Mesendoderm (in vitro differentiated cells): ENCODE data around the gene DENND1A. TPM values are rescaled to one million over a fixed set of nuclear protein-coding genes. Genes with fewer than 3 reads are reported as not detected.

Experiments
- DNase-seq: peaks from one replicate; pipeline ENCODE4 v3.0.0; 2013
- H2AK5ac ChIP-seq: 2 replicates; pipeline ENCODE4 v1.6.1; 2013; ENCODE audit warnings: low read length, inconsistent platforms
- H2BK120ac ChIP-seq: 2 replicates; pipeline ENCODE4 v1.6.1; 2013; ENCODE audit warnings: low read depth, mild to moderate bottlenecking, low read length, moderate library complexity, mixed read lengths
- H2BK15ac ChIP-seq: replicated peaks from 2 replicates; pipeline ENCODE4 v1.6.1; 2013; ENCODE audit warnings: low read depth, mild to moderate bottlenecking, moderate library complexity
- H2BK5ac ChIP-seq: 2 replicates; pipeline ENCODE4 v1.6.1; 2013; ENCODE audit warnings: low read length, inconsistent platforms
- H3K18ac ChIP-seq: 2 replicates; pipeline ENCODE4 v1.6.1; 2013; ENCODE audit warnings: mild to moderate bottlenecking, low read length, mixed read lengths
- H3K23ac ChIP-seq: one replicate; pipeline ENCODE4 v1.6.1; 2013; ENCODE audit warnings: low read length
- H3K27ac ChIP-seq: 2 replicates; pipeline ENCODE4 v1.5.1; 2013; ENCODE audit warnings: low read depth, mild to moderate bottlenecking, inconsistent platforms, low read length, moderate library complexity
- H3K27me3 ChIP-seq: 2 replicates; pipeline ENCODE4 v1.6.1; 2013; ENCODE audit warnings: low read length, control low read depth, mild to moderate bottlenecking, inconsistent platforms; ENCODE audit not compliant: insufficient read depth, poor library complexity
- H3K36me3 ChIP-seq: 2 replicates; pipeline ENCODE4 v1.6.1; 2013; ENCODE audit warnings: low read length, inconsistent platforms; ENCODE audit not compliant: control insufficient read depth, insufficient read depth
- H3K4ac ChIP-seq: one replicate; pipeline ENCODE4 v1.6.1; 2013; ENCODE audit warnings: low read depth, mild to moderate bottlenecking, low read length, moderate library complexity
- H3K4me1 ChIP-seq: 2 replicates; pipeline ENCODE4 v1.6.1; 2013; ENCODE audit warnings: low read depth, low read length, inconsistent platforms; ENCODE audit not compliant: control insufficient read depth
- H3K4me2 ChIP-seq: 2 replicates; pipeline ENCODE4 v1.6.1; 2013; ENCODE audit warnings: low read length
- H3K4me3 ChIP-seq: 2 replicates; pipeline ENCODE4 v1.5.1; 2013; ENCODE audit warnings: mild to moderate bottlenecking, low read length
- H3K56ac ChIP-seq: one replicate; pipeline ENCODE4 v1.6.1; 2013; ENCODE audit warnings: low read length
- H3K79me1 ChIP-seq: 2 replicates; pipeline ENCODE4 v1.6.1; 2013; ENCODE audit warnings: low read length, inconsistent platforms
- H3K79me2 ChIP-seq: 2 replicates; pipeline ENCODE4 v1.6.1; 2013; ENCODE audit warnings: mild to moderate bottlenecking, low read length; ENCODE audit not compliant: control insufficient read depth, insufficient read depth
- H3K9ac ChIP-seq: 2 replicates; pipeline ENCODE4 v1.6.1; 2013; ENCODE audit warnings: low read length, inconsistent platforms
- H4K5ac ChIP-seq: one replicate; pipeline ENCODE4 v1.6.1; 2013; ENCODE audit warnings: low read length
- H4K8ac ChIP-seq: one replicate; pipeline ENCODE4 v1.6.1; 2013; ENCODE audit warnings: low read depth, mild to moderate bottlenecking, control low read depth, low read length, moderate library complexity
- WGBS: extraction: QIAGEN DNeasy Blood & Tissue Kit; methylation state at CpG from one replicate; pipeline ENCODE4 v1.1.7; 2013; ENCODE audit warnings: low lambda C conversion rate, missing lambda C conversion rate; ENCODE audit not compliant: insufficient coverage; ENCODE audit errors: extremely low coverage; 5-methylcytosine and 5-hydroxymethylcytosine counted together
- small RNA-seq: library from polyadenylated mRNA; stranded (forward); fragments of <200 nt; extraction: miRNeasy Mini kit (QIAGEN cat#:217004); gene quantifications from one replicate; pipeline ENCODE3, GENCODE V24; 2013; ENCODE audit not compliant: insufficient read depth

The DENND1A gene

DNA sequence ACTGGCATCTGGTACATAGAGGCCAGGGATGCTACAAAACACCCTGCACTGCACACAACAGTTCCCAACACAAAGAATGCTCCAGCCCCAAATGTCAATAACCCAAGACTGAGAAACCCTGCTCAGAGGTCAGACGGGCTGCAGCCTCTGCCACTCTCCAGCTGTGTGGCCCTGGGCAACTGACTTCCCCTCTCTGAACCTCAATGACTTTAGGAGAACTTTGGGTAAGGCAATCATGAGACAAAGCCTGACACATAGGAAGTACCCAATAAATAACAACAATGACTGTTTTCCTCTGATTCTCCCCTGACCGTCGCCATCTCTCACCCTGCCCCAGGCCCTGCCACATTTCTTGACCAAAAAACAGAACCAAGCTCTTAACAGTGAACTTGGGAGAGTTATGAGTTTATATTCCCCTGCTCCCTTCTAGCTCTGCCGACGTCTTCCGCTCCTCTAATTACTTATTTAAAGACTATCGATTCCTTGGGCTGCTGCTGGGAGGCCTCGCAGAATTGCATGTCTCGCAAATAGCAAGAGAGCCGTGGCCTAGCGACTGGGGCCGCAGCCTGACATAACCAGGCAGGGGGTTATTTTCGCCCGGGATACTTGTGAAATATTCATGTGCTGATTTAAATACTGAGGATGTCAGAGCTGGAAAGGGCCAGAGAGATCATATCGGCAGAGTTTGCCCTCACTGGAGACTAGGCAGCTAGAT, 598.4 kb downstream of the DENND1A start:
- Histone ChIP-seq H2BK5ac (peak overlapping the region; percentile 44), H3K23ac (no peak overlapping the region), H3K27ac (no peak overlapping the region), H2BK120ac (no peak overlapping the region), H3K4me3 (no peak overlapping the region), H3K4ac (no peak overlapping the region), H4K8ac (no peak overlapping the region), H3K79me1 (no peaks in the 10 kb centered on the region), H4K5ac (no peak overlapping the region), H2AK5ac (no peak overlapping the region), H3K36me3 (no peaks in the 10 kb centered on the region), H3K18ac (no peak overlapping the region), H3K4me2 (no peak overlapping the region), H2BK15ac (no peak overlapping the region), H3K4me1 (no peaks in the 10 kb centered on the region), H3K27me3 (no peaks in the 10 kb centered on the region), H3K79me2 (no peaks in the 10 kb centered on the region), H3K56ac (peak overlapping the region; percentile 57), H3K9ac (no peak overlapping the region)
- WGBS, result no CpG with 5 or more reads among the region's 15 CpGs
- peak; percentile 42 for DNase-seq

Small RNA genes lying within 50 kb of the gene (small RNA-seq; reads per million reads assigned to genes)
- gene MIR601 (not detected), gene MIR7150 (not detected)
